GM18907 (cell line): ENCODE data around the gene CNPY1.

Experiments used
- ATAC-seq: cut with Tn5 transposase; IDR thresholded peaks from one replicate; pipeline ENCODE4 v1.9.1; 2021; ENCODE audit warnings: mild to moderate bottlenecking, moderate library complexity; ENCODE audit not compliant: unreplicated experiment

The CNPY1 gene

GRCh38 chr7:155457544-155458110 is 88.7 kb downstream of the CNPY1 start:
- ATAC-seq = no peak

DNA sequence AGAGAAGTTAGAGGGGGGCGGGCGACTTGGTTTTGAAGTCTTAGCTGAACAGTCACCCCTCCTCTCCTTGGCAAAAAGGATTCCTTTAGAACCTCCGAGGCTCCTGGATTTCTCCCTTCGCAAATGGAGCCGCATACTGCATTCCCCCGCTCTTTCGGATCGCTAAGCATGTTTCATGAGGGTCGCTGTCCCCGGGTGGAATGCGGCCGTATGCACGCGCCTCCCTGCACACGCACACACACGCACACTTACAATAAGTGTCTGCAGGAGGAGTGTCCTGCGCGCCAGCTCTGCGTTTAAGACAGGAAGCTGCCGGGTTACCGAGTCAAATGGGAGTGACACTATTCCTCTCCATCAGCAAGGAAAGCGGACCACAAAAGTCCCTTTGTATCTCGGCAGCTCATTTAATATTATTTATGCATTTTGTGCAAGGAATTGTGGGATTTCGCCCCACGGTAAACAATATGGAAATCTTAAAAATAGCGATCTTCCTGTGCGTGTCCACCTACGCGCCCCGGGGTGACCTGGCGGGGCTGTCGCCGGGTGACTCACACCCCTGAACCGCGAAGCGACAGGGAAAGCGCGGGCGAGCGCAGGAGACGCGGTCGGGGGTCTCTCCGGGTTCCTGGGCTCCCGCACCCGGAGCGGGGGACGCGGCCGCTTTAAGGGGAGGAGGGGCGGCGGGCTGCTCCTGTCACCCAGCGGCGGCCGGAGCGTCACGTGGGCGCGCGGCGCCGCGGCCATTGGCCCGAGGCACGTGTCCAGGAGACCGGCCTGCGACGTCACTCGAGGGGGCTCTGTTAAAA is 89.4 kb downstream of the CNPY1 start:
- no peak for ATAC-seq

DNA sequence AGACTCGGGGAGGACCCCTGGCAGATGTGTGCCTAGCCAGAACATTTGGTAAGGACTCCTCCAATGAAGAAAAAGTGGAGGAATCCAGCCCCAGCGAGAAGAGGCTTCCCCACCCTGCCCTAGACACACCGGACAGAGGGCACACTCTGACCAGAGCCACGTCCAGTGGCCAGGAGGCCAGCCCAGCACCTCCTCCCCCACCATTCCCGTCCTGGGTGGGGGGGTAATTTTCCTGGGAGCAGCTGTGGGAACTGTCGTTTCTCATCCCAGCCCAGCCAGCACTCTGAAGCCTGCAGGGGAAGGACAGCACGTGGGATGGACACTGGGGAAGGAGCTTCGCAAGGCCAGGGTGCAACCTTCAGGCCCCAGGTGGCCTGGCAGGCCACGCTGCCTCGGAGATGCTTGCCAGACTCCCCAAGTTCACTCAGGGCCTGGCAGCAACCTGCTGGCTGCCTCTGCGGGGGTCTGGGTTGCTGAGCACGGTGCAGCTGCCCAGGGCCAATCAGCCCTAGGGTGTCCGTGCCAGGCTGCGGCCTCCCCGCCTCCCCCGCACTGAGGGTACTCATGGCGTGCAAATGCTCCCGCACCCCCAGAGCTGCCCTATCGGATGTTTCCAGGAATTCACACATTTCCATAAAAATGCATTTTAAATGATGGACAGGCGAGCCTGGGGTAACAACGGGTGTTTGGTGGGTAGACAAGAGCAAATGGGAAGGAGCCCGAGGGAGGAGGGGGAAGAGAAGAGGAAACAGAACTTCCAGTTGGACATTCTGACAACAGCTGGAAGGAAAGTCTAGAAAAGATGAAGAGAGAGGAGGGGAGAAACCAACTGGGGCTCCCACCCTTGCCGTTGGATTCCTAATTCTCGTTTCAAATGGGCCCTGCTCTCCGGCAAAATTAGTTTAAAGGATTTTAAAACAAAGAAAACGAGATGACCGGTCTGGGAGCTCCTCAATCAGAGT is 90.3 kb downstream of the CNPY1 start:
- ATAC-seq = no peak

DNA sequence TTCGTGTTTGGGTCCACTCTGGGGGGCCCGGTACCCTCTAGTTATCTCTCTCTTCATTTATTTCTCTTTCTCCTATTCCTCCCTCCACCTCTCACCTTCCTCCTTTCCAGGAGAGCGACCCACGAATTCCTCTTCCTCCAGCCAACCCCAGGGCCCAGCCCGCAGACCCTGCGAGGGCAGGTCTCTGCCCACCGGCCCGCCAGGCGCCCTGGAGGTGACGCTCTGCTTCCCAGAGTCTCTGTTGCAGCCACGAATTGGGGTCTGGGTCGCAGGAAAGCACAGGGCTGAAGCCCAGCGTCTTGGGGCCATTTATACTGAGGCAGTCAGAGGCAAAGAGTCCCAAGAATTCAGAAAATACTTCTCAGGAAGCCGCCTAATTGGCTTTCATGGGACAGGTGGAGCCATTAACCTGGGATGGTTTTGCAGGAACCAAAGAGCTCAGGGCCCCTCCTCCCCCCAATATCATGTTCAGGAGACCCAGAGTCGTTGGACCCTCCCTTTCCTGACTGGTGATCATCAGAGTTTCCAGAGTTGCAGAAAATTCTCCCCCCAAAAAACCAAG is 91.1 kb downstream of the CNPY1 start:
- ATAC-seq = no peak

DNA sequence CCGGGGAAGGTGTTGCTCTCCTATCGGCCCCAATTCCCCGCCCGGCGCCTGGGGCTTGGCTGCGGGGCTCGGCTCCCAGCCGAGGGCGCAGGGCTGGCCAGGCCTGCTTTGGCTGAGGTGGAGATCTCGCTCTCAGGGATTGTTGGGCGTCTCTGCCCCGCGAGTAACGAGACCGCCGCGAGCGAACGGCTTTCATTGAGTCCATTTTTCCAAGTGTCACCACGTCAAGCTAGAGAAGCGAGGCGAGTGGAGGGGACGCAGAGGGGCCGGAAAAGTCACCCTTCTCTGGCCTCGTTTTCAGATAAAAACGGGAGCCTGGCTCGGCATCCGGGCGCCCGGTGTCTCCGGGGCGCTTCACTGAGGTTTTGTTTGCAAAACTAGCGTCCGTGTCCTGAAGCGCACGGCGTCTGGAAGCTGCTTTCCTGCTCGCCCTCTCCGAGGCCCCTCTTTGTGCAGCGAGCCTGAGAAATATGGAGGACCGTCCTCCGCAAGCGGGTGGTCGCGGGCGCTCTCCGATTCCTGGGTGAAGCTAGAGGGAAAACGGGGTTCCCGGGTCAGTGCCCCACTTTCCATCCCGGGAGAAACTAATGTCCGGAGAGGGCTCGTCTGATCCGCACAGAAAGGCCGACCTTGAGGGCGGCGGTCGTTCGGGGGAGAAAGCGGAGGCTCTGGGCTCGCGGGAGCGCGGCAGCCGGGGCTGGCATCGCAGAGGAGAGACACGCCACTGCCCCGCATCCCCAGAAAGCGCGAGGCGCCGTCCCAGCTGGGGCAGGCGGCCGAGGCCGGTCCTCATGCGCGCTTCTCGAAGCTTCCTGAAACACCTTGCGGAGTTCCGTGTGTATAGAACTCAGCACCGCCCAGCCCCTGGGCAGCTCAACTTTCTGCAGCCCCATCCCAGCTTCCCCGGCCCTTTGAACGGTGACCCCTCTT is 91.9 kb downstream of the CNPY1 start:
- no peak for ATAC-seq

GRCh38 chr7:155453296-155454182 is 92.8 kb downstream of the CNPY1 start:
- no peak for ATAC-seq

- ATAC-seq = no peak
Measured at GRCh38 chr7:155452505-155453295, 93.7 kb downstream of the CNPY1 start.

GRCh38 chr7:155451840-155452239 is 94.5 kb downstream of the CNPY1 start:
- ATAC-seq = no peak
